AG09319 (cell line): ENCODE measurements around the gene SETD4.

Experiments used
- DNase-seq: peaks from one replicate; pipeline ENCODE4 v3.0.0-alpha.2; 2010; ENCODE audit warnings: low read depth; ENCODE audit errors: extremely low read depth
- CTCF ChIP-seq: IDR thresholded peaks from 2 replicates; pipeline ENCODE4 v1.5.1; 2011; ENCODE audit warnings: low read depth, mild to moderate bottlenecking, inconsistent platforms, low read length, moderate library complexity

SETD4 gene

DNA sequence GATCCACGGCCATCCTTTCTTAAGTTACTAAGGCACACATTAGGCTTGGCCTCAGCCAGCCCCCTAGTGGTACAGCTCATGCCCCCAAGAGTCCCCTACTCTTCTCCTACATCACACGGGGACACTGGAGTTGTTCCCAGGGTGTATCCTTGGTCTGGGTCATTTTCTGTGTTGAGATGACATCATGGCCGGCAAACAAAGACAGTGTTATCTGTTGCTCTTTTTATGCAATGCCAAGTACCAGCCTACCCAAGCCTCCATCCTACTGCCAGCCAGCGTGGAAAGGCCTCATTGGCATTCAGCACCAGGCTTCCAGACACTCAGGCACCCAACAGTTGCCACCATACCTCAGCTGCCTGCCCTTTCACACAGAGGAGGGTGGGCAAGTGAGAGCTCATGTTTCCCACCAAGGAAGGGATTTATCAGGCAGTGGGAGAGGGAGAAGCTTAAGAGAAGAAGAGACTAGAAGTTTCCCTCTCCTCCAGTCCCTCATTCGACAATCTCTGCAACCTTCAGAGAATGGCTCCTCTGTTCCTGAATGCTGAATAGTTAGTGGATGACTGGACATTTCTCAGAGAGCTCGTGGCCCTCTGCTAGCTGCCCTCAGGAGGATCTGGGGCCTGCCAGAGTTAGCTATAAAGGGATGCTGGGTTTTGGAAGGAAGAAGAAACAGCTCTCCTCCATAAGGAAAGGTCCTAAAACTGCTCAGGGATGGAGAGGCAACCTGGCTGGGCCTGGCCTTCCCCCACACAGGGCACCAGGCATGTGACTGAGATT lies 27.2 kb upstream of the SETD4 start:
- DNase-seq = no peak
- no peak for TF ChIP-seq CTCF

GRCh38 chr21:36082237-36082664 lies 21.9 kb upstream of the SETD4 start:
- no peak for DNase-seq
- no peak for TF ChIP-seq CTCF

GRCh38 chr21:36080386-36080785 lies 20.1 kb upstream of the SETD4 start:
- no peak for DNase-seq
- TF ChIP-seq CTCF = no peak

DNA sequence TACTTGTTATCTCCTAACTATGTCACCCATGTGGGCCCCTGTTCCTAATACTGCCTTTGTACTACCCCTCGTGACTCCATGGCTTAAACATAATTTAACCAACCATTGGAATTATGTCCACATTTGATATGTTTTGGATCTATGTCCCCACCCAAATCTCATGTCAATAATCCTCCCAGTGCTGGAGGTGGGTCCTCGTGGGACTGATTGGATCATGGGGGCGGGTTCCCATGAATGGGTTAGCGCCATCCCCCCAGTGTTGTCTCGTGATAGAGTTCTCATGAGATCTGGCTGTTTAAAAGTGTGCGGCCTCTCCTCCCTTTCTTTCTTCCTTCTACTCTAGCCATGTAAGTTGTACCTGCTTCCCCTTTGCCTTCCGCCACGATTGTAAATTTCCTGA lies 19.3 kb upstream of the SETD4 start:
- no peak for DNase-seq
- TF ChIP-seq CTCF = no peak

- DNase-seq = no peak
- no peak for TF ChIP-seq CTCF
Observed at GRCh38 chr21:36079010-36079649, 18.8 kb upstream of the SETD4 start.

- no peak for TF ChIP-seq CTCF
- no peak for DNase-seq
Observed at GRCh38 chr21:36077758-36078157, 17.4 kb upstream of the SETD4 start.

DNA sequence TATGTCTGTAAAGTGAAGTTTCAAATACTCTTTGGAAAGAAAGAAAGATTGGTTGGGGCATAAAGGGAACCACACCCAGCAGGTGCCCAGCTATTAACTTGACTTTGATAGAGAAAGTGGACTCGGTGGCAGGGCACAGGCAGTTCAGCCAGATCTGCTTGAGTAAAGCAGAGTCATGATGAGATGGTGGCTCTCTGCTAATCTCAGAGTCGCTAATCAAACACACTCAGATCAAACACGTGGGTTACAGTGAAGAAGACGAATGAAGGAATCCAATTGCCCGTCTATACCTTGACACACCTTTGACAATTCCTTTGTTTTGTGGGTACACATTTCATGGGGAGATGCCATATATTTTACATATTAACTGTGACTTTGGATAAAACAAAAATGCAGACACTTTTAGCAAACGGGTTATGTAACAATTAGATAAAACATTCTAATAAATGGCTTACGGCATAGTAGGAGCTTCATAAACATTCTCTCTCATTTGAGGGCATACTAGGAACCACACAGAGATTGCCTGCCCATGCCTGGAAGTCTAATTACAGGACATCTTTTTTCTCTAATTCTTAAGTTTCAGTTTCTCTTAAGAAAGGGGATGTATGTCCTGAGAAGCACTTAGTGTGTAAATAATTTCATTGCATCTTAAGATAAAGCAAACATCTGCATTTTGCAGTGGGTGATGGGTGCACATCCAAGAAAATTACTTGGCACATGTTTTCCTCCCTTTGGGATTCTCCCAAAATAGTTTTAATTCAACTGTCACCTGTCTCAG lies 16.7 kb upstream of the SETD4 start:
- TF ChIP-seq CTCF = no peak
- no peak for DNase-seq
